HL-60 (cell line): ENCODE results near the gene GNAQ.

Experiments
- DNase-seq, 2 experiments: peaks; one replicate each; pipeline ENCODE4 v3.0.0-alpha.2; 2010 to 2020; ENCODE audit warnings: low read depth in 1 of 2, low spot score in 1 of 2
- H3K27ac ChIP-seq: fragments of 250-450 bp; sonication (Bioruptor Pico); replicated peaks from 2 replicates; pipeline ENCODE4 v1.5.1; 2020; ENCODE audit warnings: mild to moderate bottlenecking, moderate library complexity
- H3K27me3 ChIP-seq: fragments of 250-450 bp; sonication (Bioruptor Pico); 2 replicates; pipeline ENCODE4 v1.5.1; 2021; ENCODE audit warnings: mild to moderate bottlenecking, moderate library complexity; ENCODE audit not compliant: insufficient read depth, poor library complexity, severe bottlenecking
- H3K4me3 ChIP-seq: replicated peaks from 2 replicates; pipeline ENCODE4 v1.5.1; 2011; ENCODE audit warnings: mild to moderate bottlenecking, control low read depth, low read length; ENCODE audit not compliant: insufficient read depth
- GABPA ChIP-seq: IDR thresholded peaks from 2 replicates; pipeline ENCODE4 v1.6.1; 2012; ENCODE audit warnings: low read depth
- POLR2AphosphoS5 ChIP-seq: IDR thresholded peaks from 2 replicates; pipeline ENCODE4 v1.6.1; 2012; ENCODE audit warnings: low read depth
- SPI1 ChIP-seq: IDR thresholded peaks from 2 replicates; pipeline ENCODE4 v1.6.1; 2012; ENCODE audit warnings: low read depth, mild to moderate bottlenecking, borderline replicate concordance
- TF ChIP-seq, protein P1 (sequence below): IDR thresholded peaks from 2 replicates; pipeline ENCODE4 v1.6.1; 2012; ENCODE audit warnings: low read depth; ENCODE audit not compliant: insufficient replicate concordance
- TF ChIP-seq, protein P2 (sequence below): IDR thresholded peaks from one replicate; pipeline ENCODE4 v1.5.1; 2011; ENCODE audit warnings: low read length, control low read depth, inconsistent platforms; ENCODE audit not compliant: insufficient read depth

Gene GNAQ

DNA sequence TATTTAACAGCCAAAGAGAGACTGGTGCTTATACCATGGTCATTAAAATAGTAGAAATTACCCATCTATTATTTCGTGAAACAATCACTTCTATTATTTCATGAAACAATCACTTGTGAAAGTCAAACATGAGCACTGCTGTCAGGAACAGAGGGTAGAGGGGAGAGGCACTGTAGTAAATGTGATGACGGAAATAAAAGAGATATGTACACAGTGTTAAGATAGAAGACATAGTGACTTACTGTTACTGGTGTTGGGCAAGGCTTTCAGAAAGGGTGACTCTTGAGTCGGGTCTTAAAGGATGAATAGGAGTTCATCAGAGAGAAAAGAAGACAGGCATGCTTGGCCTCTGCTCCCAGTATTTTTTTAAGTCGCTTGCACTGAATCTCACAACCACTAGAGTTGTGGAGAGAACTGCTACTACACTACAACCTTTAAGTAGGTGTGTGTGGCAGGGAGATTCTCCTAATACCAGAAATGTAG is 220.9 kb downstream of the GNAQ start:
- no peak for DNase-seq
- H3K4me3 ChIP-seq, result no peak overlapping the region
- H3K27me3 ChIP-seq, result no peaks in the 10 kb centered on the region
- no peak overlapping the region for H3K27ac ChIP-seq
- TF ChIP-seq POLR2AphosphoS5 (no peak), SPI1 (no peak), GABPA (no peak)
- TF ChIP-seq, protein P1, sequence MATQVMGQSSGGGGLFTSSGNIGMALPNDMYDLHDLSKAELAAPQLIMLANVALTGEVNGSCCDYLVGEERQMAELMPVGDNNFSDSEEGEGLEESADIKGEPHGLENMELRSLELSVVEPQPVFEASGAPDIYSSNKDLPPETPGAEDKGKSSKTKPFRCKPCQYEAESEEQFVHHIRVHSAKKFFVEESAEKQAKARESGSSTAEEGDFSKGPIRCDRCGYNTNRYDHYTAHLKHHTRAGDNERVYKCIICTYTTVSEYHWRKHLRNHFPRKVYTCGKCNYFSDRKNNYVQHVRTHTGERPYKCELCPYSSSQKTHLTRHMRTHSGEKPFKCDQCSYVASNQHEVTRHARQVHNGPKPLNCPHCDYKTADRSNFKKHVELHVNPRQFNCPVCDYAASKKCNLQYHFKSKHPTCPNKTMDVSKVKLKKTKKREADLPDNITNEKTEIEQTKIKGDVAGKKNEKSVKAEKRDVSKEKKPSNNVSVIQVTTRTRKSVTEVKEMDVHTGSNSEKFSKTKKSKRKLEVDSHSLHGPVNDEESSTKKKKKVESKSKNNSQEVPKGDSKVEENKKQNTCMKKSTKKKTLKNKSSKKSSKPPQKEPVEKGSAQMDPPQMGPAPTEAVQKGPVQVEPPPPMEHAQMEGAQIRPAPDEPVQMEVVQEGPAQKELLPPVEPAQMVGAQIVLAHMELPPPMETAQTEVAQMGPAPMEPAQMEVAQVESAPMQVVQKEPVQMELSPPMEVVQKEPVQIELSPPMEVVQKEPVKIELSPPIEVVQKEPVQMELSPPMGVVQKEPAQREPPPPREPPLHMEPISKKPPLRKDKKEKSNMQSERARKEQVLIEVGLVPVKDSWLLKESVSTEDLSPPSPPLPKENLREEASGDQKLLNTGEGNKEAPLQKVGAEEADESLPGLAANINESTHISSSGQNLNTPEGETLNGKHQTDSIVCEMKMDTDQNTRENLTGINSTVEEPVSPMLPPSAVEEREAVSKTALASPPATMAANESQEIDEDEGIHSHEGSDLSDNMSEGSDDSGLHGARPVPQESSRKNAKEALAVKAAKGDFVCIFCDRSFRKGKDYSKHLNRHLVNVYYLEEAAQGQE, result no peak
- TF ChIP-seq, protein P2, sequence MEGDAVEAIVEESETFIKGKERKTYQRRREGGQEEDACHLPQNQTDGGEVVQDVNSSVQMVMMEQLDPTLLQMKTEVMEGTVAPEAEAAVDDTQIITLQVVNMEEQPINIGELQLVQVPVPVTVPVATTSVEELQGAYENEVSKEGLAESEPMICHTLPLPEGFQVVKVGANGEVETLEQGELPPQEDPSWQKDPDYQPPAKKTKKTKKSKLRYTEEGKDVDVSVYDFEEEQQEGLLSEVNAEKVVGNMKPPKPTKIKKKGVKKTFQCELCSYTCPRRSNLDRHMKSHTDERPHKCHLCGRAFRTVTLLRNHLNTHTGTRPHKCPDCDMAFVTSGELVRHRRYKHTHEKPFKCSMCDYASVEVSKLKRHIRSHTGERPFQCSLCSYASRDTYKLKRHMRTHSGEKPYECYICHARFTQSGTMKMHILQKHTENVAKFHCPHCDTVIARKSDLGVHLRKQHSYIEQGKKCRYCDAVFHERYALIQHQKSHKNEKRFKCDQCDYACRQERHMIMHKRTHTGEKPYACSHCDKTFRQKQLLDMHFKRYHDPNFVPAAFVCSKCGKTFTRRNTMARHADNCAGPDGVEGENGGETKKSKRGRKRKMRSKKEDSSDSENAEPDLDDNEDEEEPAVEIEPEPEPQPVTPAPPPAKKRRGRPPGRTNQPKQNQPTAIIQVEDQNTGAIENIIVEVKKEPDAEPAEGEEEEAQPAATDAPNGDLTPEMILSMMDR, result no peak

DNA sequence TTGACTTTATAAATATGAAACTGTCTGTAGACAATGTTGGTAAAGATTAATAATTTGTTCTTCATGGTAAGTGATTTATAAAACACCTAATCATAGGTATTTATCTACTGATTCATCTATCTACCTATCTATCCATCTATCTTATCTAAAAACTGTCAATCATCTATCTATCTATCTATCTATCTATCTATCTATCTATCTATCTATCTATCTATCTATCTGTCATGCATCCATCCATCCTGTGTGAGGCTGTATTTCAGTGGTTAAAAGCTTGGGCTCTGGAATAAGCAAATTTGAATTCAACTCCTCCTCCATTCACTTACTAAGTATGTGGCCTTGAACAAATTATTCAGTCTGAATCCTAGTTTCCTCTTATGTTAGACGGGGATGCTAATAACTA is 221.6 kb downstream of the GNAQ start:
- TF ChIP-seq GABPA, result no peak
- TF ChIP-seq SPI1, result no peak
- no peak for TF ChIP-seq POLR2AphosphoS5
- TF ChIP-seq, protein P1, result no peak
- TF ChIP-seq, protein P2, result no peak
- H3K27me3 ChIP-seq, result no peaks in the 10 kb centered on the region
- H3K4me3 ChIP-seq, result no peak overlapping the region
- no peak overlapping the region for H3K27ac ChIP-seq
- no peak for DNase-seq

DNA sequence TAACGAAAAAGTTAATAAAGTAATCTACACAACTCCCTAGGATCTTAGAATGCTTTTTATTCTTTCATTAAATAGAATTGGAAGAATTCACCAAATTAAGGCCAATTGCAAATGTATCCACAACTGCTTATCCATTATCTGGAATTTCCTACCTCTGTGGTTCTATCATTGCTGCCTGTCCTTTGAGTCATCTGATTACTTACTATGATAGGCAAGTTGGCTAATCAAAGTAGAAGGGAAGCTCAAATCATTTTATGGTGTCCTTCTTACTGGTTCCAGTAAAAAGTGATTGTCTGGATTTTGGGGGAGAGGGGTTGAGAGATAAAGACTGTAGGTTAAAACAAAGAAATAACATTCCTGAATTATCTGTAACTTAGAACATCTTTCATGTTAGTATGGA is 222.1 kb downstream of the GNAQ start:
- TF ChIP-seq SPI1, result no peak
- TF ChIP-seq, protein P2, result no peak
- TF ChIP-seq POLR2AphosphoS5, result no peak
- TF ChIP-seq GABPA, result no peak
- TF ChIP-seq, protein P1, result no peak
- DNase-seq, result no peak
- H3K27ac ChIP-seq, result no peak overlapping the region
- no peaks in the 10 kb centered on the region for H3K27me3 ChIP-seq
- no peak overlapping the region for H3K4me3 ChIP-seq
